ENCODE results near the gene NPC1L1.
A peak's percentile ranks its signal among the peaks of the same experiment; 100 is the strongest.

Gene NPC1L1

GRCh38 chr7:44463169-44463808 lies 77.8 kb downstream of the NPC1L1 start:
- peak; percentile 30 for DNase-seq (ENCODE audit: low read depth)
- H3K4me3 ChIP-seq (ENCODE audit: low read length): no peak overlapping the region
- peak; percentile 28 for TF ChIP-seq CTCF (IDR thresholded peaks at IDR 0.05; ENCODE audit: insufficient read depth, low read depth, low read length, missing control alignments)

Data from epithelial cell of esophagus (primary cell).